ENCODE data around the gene ISL2.

Gene ISL2

GRCh38 chr15:76328106-76328696 is 8.4 kb upstream of the ISL2 start:
- DNase-seq = no peak

GRCh38 chr15:76328958-76329357 is 7.6 kb upstream of the ISL2 start:
- no peak for DNase-seq

GRCh38 chr15:76330080-76330680 is 6.4 kb upstream of the ISL2 start:
- DNase-seq = peak; percentile 72

GRCh38 chr15:76332796-76333195 is 3.8 kb upstream of the ISL2 start:
- DNase-seq = no peak

GRCh38 chr15:76333309-76333708 is 3.3 kb upstream of the ISL2 start:
- DNase-seq = no peak

- DNase-seq = peak; percentile 26
Observed at GRCh38 chr15:76333720-76334437, 2.7 kb upstream of the ISL2 start.

- DNase-seq = no peak
Observed at GRCh38 chr15:76334438-76335306, 1.9 kb upstream of the ISL2 start.

- peak; percentile 84 for DNase-seq
Observed at GRCh38 chr15:76335307-76336253, 993 bp upstream of the ISL2 start.

GRCh38 chr15:76337059-76337695 is 604 bp downstream of the ISL2 start:
- peak; percentile 59 for DNase-seq

- DNase-seq = no peak
Observed at GRCh38 chr15:76337696-76338485, 1.3 kb downstream of the ISL2 start.

- no peak for DNase-seq
Observed at GRCh38 chr15:76338486-76339304, 2.1 kb downstream of the ISL2 start.

- DNase-seq = no peak
Observed at GRCh38 chr15:76339305-76340197, 3.0 kb downstream of the ISL2 start.

GRCh38 chr15:76340198-76340802 is 3.7 kb downstream of the ISL2 start:
- DNase-seq = no peak

GRCh38 chr15:76340803-76341365 is 4.3 kb downstream of the ISL2 start:
- DNase-seq = no peak

- no peak for DNase-seq
Observed at GRCh38 chr15:76341366-76342057, 4.9 kb downstream of the ISL2 start.

- no peak for DNase-seq
Observed at GRCh38 chr15:76342058-76342381, 5.4 kb downstream of the ISL2 start.

- DNase-seq = no peak
Observed at GRCh38 chr15:76342382-76343201, 6.0 kb downstream of the ISL2 start.

All from OCI-M1 (cell line).